Hypothalamus (tissue), 51 donors: ENCODE results near the gene PTCRA.
"Not testable (repeated sequence)": the region's sequence is repeated elsewhere in the genome, so short reads cannot be mapped to it uniquely, and the experiment has no call there.

ENCODE experiments used
- DNase-seq, 51 donors: peaks; one replicate each; lab custom pipeline; 2025; lab: John Stamatoyannopoulos, UW

PTCRA gene

GRCh38 chr6:42902429-42903263 lies 13.2 kb upstream of the PTCRA start:
- not testable (repeated sequence) for DNase-seq

DNA sequence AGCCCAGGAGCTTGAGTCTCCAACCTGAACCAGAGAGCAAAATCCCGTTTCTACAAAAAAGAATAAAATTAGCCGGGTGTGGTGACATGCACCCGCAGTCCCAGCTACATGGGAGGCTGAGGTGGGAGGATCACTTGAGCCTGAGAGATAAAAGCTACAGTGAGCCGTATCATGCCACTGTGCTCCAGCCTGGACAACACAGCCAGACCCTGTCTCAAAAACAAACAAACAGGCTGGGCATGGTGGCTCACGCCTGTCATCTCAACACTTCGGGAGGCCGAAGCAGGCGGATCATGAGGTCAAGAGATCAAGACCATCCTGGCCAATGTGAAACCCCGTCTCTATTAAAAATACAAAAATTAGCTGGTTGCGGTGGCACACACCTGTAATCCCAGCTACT lies 11.4 kb upstream of the PTCRA start:
- no peak for DNase-seq

GRCh38 chr6:42907336-42907735 lies 8.5 kb upstream of the PTCRA start:
- DNase-seq, result peak in 1 of 51 donors; percentile 14

GRCh38 chr6:42909835-42910234 lies 6.0 kb upstream of the PTCRA start:
- no peak for DNase-seq

- no peak for DNase-seq
Observed at GRCh38 chr6:42911171-42912021, 4.5 kb upstream of the PTCRA start.

- no peak for DNase-seq
Observed at GRCh38 chr6:42914546-42914945, 1.3 kb upstream of the PTCRA start.

- no peak for DNase-seq
Observed at GRCh38 chr6:42916288-42916687, 435 bp downstream of the PTCRA start.

DNA sequence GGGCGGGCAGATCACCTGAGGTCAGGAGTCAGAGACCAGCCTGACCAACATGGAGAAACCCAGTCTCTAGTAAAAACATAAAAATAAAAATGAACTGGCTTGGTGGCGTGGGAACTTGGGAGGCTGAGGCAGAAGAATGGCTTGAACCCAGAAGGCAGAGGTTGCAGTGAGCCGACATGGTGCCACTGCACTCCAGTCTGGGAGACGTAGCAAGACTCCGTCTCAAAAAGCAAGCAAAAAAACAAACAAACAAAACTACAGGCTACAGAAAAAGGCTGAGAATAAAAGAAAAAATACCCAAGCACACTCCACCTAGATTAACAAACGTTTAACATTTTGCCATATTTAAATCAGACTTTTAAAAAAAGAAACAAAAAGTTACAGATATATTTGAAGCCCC lies 5.9 kb downstream of the PTCRA start:
- no peak for DNase-seq

DNA sequence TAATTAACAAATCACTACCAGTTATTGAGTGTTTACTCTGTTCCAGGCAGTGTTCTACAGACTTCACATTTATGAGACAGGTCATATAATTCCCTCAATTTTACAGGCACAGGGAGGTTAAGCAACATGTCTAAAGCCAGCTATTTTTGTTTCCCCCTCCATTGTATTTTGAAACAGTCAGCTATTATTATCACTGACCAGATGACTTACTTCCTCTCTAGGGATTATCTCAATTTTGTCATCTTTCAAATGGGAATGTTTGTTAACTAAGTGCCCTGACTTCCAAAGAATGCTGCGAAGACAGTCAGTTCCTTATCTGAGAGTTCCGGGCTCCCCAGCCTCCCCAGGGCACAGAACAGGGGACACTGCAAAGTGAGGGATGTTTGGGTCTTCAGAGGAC lies 7.8 kb downstream of the PTCRA start:
- DNase-seq, result no peak

GRCh38 chr6:42925248-42925857 lies 9.5 kb downstream of the PTCRA start:
- no peak for DNase-seq

- peak; percentile 42 to 99 (median 88) for DNase-seq
Observed at GRCh38 chr6:42928986-42929820, 13.3 kb downstream of the PTCRA start, which contains the start of gene CNPY3. CNPY3 (plus strand) TSS chr6:42929480; CDS start chr6:42929571, 91 bp downstream.

DNA sequence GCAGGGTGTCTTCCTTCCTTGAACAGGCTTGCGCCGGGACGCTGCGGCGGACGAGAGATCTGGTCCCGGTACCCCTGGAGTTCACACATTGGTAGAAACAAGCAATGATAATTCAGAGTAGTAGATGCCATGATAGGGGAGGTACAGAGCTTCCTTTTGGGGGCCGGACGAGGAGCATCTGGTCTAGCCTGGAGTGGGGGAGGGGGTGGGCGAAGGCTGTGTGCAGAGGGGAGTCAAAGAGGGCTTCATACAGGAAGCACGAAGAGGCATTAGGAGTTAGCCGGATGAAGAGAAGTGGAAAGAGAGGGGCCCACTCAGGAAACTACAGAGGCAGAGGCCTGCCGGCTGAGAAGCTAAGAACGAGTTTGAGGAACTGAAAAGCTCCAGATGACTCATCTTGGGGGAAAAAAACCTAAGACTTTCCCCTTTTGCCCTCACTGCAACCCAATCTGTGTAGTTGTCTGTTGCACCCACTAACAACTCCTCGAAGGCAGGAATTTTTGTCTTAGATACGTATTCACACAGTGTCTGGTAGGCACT lies 14.0 kb downstream of the PTCRA start:
- DNase-seq, result peak in 15 of 51 donors; percentile 11 to 80 (median 53)

DNA sequence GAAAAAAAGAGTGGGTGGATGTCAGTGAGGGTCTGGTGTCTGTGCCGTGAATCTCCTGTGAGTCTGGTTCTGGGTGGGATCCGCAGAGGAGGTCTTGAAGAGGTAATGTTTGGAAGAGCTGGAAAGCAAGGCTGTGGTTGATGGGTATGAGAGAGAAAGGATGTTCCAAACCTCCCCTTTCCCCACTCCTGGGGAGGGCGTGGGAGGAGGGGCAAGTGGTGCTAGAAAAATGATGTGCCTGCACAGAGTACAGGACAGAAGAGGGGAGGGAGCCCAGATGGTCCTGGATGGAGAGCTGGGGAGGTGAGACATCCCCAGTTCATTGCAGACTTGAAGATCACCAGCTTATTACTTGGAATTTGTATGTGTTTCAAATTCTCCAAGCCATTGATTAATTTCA lies 16.6 kb downstream of the PTCRA start:
- no peak for DNase-seq

DNA sequence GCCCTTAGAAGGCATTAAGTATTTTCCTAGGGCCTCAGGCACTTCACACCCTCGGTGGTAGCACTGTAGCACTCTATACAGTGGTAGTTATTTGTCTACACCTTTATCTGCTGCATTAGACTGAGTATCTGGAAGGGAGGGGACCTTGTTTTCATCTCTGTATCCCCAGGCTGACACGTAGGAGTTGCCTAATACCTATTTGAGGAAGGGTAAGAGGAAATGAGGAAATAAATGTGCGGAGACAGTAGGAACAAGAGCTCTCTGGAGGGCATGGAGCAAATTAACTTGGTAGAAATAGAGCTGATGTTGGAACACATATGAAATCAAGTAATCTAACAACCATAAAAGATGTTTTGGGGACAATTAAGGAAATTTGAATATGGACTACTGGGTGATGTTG lies 17.4 kb downstream of the PTCRA start:
- no peak for DNase-seq

DNA sequence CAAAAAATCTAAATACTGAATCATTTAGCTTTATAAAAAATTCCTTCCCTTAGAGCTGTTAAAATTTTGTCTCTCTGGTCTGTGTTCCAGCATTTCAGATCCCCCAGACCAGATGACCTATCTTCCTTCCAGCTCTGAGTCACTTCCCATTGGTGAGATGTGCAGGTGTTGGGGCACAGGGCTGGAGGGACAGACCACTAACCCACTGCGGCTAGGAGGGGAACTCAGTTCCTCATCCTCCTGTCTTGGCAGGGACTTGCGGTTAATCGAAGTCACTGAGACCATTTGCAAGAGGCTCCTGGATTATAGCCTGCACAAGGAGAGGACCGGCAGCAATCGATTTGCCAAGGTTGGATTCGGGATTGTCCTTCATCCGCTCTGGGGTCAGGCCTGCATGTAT lies 19.5 kb downstream of the PTCRA start:
- no peak for DNase-seq

- no peak for DNase-seq
Observed at GRCh38 chr6:42936398-42936797, 20.5 kb downstream of the PTCRA start.

DNA sequence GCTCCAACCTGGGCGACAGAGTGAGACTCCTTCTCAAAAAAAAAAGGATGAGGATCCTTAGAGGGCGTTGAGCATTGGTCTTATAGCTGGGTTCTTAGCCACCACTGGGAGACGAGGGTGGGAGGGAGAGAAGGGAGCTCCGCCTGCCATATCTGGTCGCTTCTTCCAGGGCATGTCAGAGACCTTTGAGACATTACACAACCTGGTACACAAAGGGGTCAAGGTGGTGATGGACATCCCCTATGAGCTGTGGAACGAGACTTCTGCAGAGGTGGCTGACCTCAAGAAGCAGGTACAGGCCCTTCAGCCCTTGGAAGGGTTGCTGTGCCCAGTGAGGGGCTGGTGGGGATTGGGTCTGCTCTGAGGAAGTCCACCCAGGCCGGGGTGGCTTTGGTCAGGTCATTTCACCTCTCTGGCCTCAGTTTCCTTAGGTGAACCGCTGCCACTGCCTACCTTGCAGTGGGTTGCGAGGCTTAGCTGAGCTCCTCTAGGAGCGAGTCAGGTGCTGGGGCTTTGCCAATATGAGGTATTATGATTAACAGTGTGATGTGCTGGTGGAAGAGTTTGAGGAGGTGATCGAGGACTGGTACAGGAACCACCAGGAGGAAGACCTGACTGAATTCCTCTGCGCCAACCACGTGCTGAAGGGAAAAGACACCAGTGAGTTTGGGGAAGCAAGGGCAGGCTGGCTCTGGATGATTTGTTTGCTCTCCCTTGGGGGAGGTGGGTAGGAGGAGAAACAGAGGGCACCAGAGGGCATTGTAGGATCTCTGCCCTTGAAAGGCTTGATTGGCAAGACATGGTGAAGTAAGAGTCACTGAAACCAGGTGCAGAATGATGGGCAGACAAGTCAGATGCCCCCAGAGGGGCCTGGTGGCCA lies 21.9 kb downstream of the PTCRA start:
- no peak for DNase-seq

GRCh38 chr6:42938428-42938796 lies 22.6 kb downstream of the PTCRA start:
- DNase-seq, result no peak
